Fibroblast of lung (primary cell): ENCODE results near the gene DEDD2. TPM values are rescaled to one million over a fixed set of nuclear protein-coding genes. Genes with fewer than 3 reads are reported as not detected.

Source experiments
- DNase-seq, 2 donors: peaks; one replicate each; pipeline versions ENCODE4 v3.0.0 to v3.0.0-alpha.2; 2010; ENCODE audit warnings: low read depth in 2 of 2
- H2AFZ ChIP-seq: 2 replicates; pipeline ENCODE4 v1.5.1; 2012; ENCODE audit warnings: low read length, control low read depth, inconsistent platforms
- H3K27ac ChIP-seq: 2 replicates; pipeline ENCODE4 v1.5.1; 2011; ENCODE audit warnings: low read length, control low read depth; ENCODE audit not compliant: insufficient read depth
- H3K27me3 ChIP-seq: 2 replicates; pipeline ENCODE4 v1.5.1; 2011; ENCODE audit warnings: mild to moderate bottlenecking, low read length; ENCODE audit not compliant: control insufficient read depth, insufficient read depth
- H3K36me3 ChIP-seq: 2 replicates; pipeline ENCODE4 v1.5.1; 2011; ENCODE audit warnings: low read length; ENCODE audit not compliant: control insufficient read depth, insufficient read depth
- H3K4me1 ChIP-seq: 2 replicates; pipeline ENCODE4 v1.5.1; 2011; ENCODE audit warnings: low read length; ENCODE audit not compliant: control insufficient read depth, insufficient read depth; ENCODE audit errors: extremely low read depth
- H3K4me2 ChIP-seq: 2 replicates; pipeline ENCODE4 v1.5.1; 2011; ENCODE audit warnings: low read length, control low read depth; ENCODE audit not compliant: insufficient read depth; ENCODE audit errors: extremely low read depth
- H3K4me3 ChIP-seq, 4 experiments: fragments of 200-600 bp in 1 of 4; sonication (generic) in 1 of 4; replicated peaks in 1 of 4; 2 replicates each; pipeline ENCODE4 v1.5.1; 2011 to 2016; ENCODE audit warnings: low read length in 4 of 4, low read depth in 3 of 4, mild to moderate bottlenecking in 3 of 4, control low read depth in 2 of 4, inconsistent platforms in 1 of 4, mixed read lengths in 1 of 4; ENCODE audit not compliant: insufficient read depth in 1 of 4; ENCODE audit errors: control extremely low read depth in 1 of 4
- H3K79me2 ChIP-seq: 2 replicates; pipeline ENCODE4 v1.5.1; 2012; ENCODE audit warnings: mild to moderate bottlenecking, low read length, inconsistent platforms; ENCODE audit not compliant: control insufficient read depth, insufficient read depth
- H3K9ac ChIP-seq: 2 replicates; pipeline ENCODE4 v1.5.1; 2011; ENCODE audit warnings: mild to moderate bottlenecking, low read length, control low read depth; ENCODE audit not compliant: insufficient read depth
- H3K9me3 ChIP-seq: 2 replicates; pipeline ENCODE4 v1.5.1; 2012; ENCODE audit warnings: low read depth, low read length; ENCODE audit not compliant: control insufficient read depth, insufficient read depth
- H4K20me1 ChIP-seq: 2 replicates; pipeline ENCODE4 v1.5.1; 2011; ENCODE audit warnings: low read length; ENCODE audit not compliant: control insufficient read depth, insufficient read depth; ENCODE audit errors: extremely low read depth
- EZH2 ChIP-seq: IDR thresholded peaks from 2 replicates; pipeline ENCODE4 v1.5.1; 2012; ENCODE audit warnings: low read length, control low read depth, mild to moderate bottlenecking; ENCODE audit errors: missing control alignments
- polyA plus RNA-seq, 2 donors: library from polyadenylated mRNA; depleted of rRNA in 1 of 2; stranded (reverse) in 1 of 2; unstranded in 1 of 2; fragments of >200 nt; gene quantifications; 2 replicates each; pipeline ENCODE4 v1.2.1, GENCODE V29; 2011 to 2012; ENCODE audit warnings: missing spikeins in 1 of 2
- total RNA-seq: library from RNA; depleted of rRNA; stranded (reverse); fragments of >200 nt; gene quantifications from 2 replicates; pipeline ENCODE4 v1.2.1, GENCODE V29; 2014
- TF ChIP-seq, protein P1 (sequence below), 2 donors: IDR thresholded peaks in 1 of 2; conservative IDR thresholded peaks in 1 of 2; 1 replicate in 1 of 2; 2 replicates in 1 of 2; pipeline ENCODE4 v1.5.1; 2011 to 2012; ENCODE audit warnings: low read length in 2 of 2, control low read depth in 1 of 2, inconsistent platforms in 1 of 2, low read depth in 1 of 2, mild to moderate bottlenecking in 1 of 2

The DEDD2 gene
- total and polyA plus RNA-seq, 2 donors (not counting 1 experiment from before 2014, with no cell fraction given), result 10.0 to 17.8 TPM

- TF ChIP-seq, protein P1, sequence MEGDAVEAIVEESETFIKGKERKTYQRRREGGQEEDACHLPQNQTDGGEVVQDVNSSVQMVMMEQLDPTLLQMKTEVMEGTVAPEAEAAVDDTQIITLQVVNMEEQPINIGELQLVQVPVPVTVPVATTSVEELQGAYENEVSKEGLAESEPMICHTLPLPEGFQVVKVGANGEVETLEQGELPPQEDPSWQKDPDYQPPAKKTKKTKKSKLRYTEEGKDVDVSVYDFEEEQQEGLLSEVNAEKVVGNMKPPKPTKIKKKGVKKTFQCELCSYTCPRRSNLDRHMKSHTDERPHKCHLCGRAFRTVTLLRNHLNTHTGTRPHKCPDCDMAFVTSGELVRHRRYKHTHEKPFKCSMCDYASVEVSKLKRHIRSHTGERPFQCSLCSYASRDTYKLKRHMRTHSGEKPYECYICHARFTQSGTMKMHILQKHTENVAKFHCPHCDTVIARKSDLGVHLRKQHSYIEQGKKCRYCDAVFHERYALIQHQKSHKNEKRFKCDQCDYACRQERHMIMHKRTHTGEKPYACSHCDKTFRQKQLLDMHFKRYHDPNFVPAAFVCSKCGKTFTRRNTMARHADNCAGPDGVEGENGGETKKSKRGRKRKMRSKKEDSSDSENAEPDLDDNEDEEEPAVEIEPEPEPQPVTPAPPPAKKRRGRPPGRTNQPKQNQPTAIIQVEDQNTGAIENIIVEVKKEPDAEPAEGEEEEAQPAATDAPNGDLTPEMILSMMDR (conservative IDR thresholded peaks at IDR 0.05 in 1 of 2, IDR thresholded peaks at IDR 0.05 in 1 of 2; ENCODE audit: low read depth in 1 of 2, low read length in 2 of 2), result no peak
- no peak for TF ChIP-seq EZH2
- Histone ChIP-seq H3K4me3 (no peak overlapping the region), H3K27me3 (peaks cover 8% of the 10 kb centered on the region), H3K27ac (no peak overlapping the region), H3K4me1 (no peaks in the 10 kb centered on the region), H4K20me1 (no peaks in the 10 kb centered on the region), H2AFZ (no peak overlapping the region), H3K9ac (no peak overlapping the region), H3K9me3 (no peaks in the 10 kb centered on the region), H3K79me2 (no peaks in the 10 kb centered on the region), H3K4me2 (no peak overlapping the region), H3K36me3 (no peaks in the 10 kb centered on the region)
- DNase-seq, result peak; percentile 39 to 44
These were observed 32.2 kb downstream of the DEDD2 start for GRCh38 chr19:42185277-42185676.

DNA sequence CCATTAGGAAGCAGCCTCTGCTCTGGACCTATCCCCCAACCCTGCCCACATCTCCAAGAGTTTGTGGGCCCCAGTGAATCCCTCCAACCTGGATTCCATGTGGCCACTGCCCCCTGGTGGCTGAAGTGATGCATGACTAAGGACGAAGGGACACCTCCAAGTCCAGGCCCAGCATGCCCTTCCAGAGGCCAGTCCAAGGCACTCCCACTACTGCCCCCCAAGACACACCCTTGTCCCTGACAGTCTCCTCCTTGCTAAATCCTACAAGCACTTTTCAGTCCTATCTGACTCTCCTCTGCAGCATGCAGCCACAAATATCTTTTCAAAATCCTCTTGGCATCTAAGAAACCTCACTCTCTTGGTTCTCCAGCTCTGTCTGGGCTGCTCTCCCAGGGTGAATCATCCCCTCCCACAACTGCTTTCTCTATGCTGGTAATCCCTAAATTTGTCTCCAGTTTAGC, 33.0 kb downstream of the DEDD2 start:
- no peak overlapping the region for H3K4me2 ChIP-seq
- peak; percentile 84 for DNase-seq
- no peak for TF ChIP-seq EZH2
- TF ChIP-seq, protein P1 (conservative IDR thresholded peaks at IDR 0.05 in 1 of 2, IDR thresholded peaks at IDR 0.05 in 1 of 2; ENCODE audit: low read depth in 1 of 2, low read length in 2 of 2), result peak; percentile 93 to 97
- no peaks in the 10 kb centered on the region for H4K20me1 ChIP-seq
- no peak overlapping the region for H3K9ac ChIP-seq
- H3K27me3 ChIP-seq, result peaks cover 17% of the 10 kb centered on the region
- H3K27ac ChIP-seq, result no peak overlapping the region
- H3K4me3 ChIP-seq, result no peak overlapping the region
- no peaks in the 10 kb centered on the region for H3K4me1 ChIP-seq
- no peaks in the 10 kb centered on the region for H3K9me3 ChIP-seq
- no peaks in the 10 kb centered on the region for H3K79me2 ChIP-seq
- H3K36me3 ChIP-seq, result no peaks in the 10 kb centered on the region
- no peak overlapping the region for H2AFZ ChIP-seq

DNA sequence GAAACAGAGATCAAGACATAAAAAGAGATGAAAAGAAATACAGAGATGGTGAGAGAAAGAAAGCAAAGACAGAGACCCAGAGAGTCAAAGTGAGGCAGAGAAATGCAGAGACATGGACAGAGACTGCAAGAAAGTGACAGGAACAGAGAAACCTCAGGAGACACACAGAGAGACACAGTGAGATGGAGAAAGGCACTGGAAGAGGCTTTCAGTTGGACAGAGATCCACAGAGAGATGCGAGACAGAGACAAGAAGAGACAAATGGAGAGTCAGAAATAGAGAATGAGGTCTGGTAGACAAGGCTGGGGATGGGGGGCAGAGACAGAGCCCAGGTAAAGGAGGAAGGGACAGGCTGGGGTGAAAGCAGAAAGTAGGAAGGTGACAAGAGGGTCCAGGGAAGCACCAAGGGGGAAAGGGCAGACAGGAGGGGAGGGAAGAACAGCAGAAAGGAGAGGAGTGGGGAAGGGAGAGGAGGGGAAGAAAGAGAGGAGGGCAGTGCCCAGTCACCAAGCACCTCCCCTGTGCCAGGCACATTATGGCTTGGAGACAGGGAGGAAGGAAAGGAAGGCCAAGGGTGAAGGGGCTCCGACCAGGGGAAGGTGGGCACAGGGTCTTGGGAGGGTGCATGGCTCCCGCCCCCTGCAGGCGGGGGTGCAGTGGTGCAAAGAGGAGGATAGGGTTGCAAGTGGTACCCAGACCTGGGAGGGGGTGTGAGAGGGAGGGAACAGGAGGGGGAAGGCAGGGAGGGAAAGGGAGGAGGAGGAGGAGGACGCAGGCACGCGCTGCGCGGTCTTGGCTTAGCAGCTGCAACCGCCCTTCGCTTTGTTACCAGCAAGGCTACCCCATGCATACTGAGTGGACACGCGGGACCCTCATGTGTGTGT, 38.4 kb downstream of the DEDD2 start:
- Histone ChIP-seq H3K27me3 (peaks cover 56% of the 10 kb centered on the region), H3K4me1 (peaks cover 2% of the 10 kb centered on the region), H3K4me2 (no peak overlapping the region), H4K20me1 (no peaks in the 10 kb centered on the region), H3K36me3 (no peaks in the 10 kb centered on the region), H3K27ac (no peak overlapping the region), H3K9ac (no peak overlapping the region), H3K79me2 (no peaks in the 10 kb centered on the region), H3K4me3 (no peak overlapping the region), H2AFZ (no peak overlapping the region), H3K9me3 (no peaks in the 10 kb centered on the region)
- DNase-seq, result no peak
- TF ChIP-seq, protein P1 (conservative IDR thresholded peaks at IDR 0.05 in 1 of 2, IDR thresholded peaks at IDR 0.05 in 1 of 2; ENCODE audit: low read depth in 1 of 2, low read length in 2 of 2), result peak; percentile 17 to 41
- peak; percentile 59 for TF ChIP-seq EZH2
